ENCODE results near the gene LACTBL1.

- TF ChIP-seq, protein P1, sequence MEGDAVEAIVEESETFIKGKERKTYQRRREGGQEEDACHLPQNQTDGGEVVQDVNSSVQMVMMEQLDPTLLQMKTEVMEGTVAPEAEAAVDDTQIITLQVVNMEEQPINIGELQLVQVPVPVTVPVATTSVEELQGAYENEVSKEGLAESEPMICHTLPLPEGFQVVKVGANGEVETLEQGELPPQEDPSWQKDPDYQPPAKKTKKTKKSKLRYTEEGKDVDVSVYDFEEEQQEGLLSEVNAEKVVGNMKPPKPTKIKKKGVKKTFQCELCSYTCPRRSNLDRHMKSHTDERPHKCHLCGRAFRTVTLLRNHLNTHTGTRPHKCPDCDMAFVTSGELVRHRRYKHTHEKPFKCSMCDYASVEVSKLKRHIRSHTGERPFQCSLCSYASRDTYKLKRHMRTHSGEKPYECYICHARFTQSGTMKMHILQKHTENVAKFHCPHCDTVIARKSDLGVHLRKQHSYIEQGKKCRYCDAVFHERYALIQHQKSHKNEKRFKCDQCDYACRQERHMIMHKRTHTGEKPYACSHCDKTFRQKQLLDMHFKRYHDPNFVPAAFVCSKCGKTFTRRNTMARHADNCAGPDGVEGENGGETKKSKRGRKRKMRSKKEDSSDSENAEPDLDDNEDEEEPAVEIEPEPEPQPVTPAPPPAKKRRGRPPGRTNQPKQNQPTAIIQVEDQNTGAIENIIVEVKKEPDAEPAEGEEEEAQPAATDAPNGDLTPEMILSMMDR (IDR thresholded peaks at IDR 0.05), result no peak
- TF ChIP-seq POLR2A (IDR thresholded peaks at IDR 0.05), result no peak
Observed at GRCh38 chr1:22936681-22937080, 36.0 kb downstream of the LACTBL1 start.

Data from uterus (tissue), 2 donors.